ENCODE measurements around the gene CLEC18A. TPM values are rescaled to one million over a fixed set of nuclear protein-coding genes. Genes with fewer than 3 reads are reported as not detected.
"Not testable (repeated sequence)": the region's sequence is repeated elsewhere in the genome, so short reads cannot be mapped to it uniquely, and the experiment has no call there.

CLEC18A gene
- total RNA-seq, 1 donor from 2014 or later = 2.2 TPM

GRCh38 chr16:69952116-69952515 lies 982 bp downstream of the CLEC18A start:
- not testable (repeated sequence) for DNase-seq (ENCODE audit: low spot score)

DNA sequence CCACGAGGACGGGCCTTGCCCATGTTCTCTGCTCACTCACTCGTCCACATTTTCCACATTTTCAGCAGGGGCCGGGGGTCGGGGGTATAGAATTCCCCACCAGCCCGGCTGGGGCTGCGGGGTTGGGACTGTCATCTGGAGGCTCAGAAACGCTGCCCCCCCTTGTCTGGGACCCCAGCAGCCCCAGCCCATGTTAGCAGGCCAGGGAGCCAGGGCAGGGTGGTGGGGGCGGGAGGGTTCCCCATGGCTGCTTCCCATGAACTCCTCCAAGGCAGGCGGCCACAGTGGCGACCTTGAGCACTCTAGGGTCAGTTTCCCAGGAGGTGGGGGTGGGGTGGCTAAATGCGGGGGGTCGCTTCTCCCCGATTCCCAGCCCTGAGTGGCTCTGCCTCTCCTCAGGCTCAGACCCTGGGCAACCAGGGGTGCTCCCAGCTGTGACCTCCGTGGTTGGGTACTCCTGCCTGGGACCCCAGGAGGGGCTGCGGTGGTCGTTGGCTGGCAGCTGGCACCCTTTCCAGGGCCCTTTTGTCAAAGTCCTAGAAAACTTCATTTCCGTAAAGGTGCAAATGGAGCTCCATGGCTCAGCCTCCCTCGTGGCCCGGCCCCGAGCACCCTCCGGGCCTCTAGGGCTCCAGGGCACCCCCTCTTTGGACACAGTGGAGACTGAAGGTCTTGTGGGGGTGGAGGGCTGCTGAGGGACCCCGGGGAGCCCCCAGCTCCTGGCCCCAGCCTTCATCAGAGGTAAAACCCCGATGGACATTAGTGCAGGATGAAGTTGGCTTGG lies 1.6 kb downstream of the CLEC18A start:
- DNase-seq (ENCODE audit: low spot score) = not testable (repeated sequence)

- not testable (repeated sequence) for DNase-seq (ENCODE audit: low spot score)
Measured at GRCh38 chr16:69954241-69954640, 3.1 kb downstream of the CLEC18A start.

- DNase-seq (ENCODE audit: low spot score) = not testable (repeated sequence)
Measured at GRCh38 chr16:69963312-69963711, 12.2 kb downstream of the CLEC18A start.

DNA sequence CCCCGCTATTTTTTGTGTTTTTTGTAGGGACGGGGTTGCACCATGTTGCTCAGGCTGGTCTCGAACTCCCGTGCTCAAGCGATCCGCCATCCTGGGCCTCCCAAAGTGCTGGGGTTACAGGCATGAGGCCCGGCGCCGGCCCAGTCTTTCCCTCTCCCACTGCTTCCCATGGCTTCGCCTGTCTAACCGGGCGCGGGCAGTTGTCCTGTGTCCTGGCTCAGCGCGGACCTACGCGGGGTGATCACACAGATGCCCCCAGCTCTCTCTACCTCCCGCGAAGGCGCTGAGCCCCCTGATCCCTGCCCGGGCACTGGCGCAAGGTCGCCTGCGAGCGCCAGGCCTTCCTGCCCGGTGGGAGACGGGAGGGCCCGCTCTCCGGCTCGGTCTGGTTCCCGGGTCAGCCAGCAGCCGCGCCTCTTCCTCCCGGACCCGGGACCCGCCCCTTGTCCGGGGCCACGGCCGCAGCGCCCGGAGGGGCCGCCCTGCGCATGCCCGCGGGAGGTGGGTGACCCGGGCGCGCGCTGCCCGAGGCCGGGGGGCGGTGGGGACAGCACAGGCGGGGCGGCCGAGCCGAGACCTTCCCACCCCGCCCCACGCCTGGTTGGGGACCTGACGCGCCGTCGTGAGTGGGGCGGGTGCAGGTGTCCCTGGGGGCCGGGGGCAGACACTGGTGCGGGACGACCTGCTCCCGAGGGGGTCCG lies 14.0 kb downstream of the CLEC18A start:
- DNase-seq (ENCODE audit: low spot score) = peak; percentile 57

GRCh38 chr16:69965661-69966054 lies 14.5 kb downstream of the CLEC18A start:
- not testable (repeated sequence) for DNase-seq (ENCODE audit: low spot score)

DNA sequence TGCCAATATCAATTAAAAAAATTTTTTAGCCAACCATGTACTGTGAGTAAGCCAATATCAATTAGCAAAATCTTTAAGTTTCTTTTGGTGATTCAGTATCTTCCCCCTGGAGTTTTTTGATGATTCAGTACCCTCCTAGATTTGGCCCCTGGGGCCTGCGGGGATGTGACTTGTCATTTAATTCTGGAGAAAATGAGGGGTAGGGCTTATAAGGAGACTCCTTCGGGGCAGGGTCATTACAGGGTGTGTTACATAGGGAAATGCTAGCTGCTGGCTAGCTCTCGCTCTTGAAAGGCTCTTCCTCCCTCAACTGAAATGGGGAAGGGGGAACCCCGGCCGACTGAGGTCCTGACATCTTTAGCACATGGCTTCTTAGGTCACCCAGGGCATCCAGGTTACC lies 16.6 kb downstream of the CLEC18A start:
- DNase-seq (ENCODE audit: low spot score) = not testable (repeated sequence)

DNA sequence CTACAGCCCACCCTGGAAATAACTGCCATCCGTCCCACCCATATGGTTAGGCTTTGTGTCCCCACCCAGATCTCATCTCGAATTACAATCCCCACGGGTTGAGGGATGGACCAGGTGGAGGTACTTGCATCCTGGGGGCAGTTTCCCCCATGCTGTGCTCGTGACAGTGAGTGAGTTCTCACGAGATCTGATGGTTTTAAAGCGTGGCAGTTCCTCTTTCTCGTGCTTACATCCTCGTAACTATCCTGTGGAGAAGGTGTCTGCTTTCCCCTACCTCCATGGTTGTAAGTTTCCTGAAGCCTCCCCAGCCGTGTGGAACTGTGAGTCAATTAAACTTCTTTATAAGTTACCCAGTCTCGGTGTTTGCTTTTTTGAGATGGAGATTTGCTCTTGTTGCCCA lies 17.0 kb downstream of the CLEC18A start:
- DNase-seq (ENCODE audit: low spot score) = not testable (repeated sequence)

DNA sequence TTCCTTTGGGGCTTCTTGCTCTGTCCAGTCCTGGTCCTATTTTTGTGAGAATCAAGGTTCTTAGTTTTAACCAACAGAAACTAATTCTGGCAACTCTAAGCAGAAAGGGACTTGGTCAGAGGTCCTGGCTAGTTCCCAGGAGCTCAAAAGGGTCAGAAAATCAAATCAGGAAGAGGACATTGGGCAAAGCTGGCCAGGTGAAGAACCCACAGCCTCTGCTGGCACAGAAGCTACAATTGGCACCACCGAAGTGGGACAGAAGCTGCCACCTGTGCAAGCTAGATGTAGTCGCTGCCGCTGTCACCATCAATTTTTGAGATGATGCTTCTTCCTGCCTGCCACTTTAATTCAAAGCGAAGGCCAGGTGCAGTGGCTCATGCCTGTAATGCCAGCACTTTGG lies 18.5 kb downstream of the CLEC18A start:
- not testable (repeated sequence) for DNase-seq (ENCODE audit: low spot score)

GRCh38 chr16:69972120-69972519 lies 21.0 kb downstream of the CLEC18A start:
- not testable (repeated sequence) for DNase-seq (ENCODE audit: low spot score)

DNA sequence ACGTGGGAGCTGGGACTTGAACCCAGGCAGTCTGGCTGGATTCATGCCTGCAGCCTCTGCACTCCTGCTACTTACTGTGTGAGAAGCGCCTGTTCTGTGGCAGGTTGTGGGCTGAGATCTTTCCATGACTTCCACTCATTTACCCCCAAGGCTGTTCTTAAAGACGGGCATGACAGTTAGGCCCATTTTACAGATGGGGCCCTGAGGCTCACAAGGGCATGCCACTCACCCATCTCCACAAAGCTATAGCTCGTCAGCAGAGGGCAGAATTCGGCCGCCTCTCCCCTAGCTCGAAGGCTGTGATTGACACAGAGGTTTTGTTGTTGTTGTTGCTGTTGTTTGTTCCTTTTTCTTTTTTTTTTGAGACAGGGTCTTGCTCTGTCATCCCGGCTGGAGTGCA lies 21.8 kb downstream of the CLEC18A start:
- not testable (repeated sequence) for DNase-seq (ENCODE audit: low spot score)

DNA sequence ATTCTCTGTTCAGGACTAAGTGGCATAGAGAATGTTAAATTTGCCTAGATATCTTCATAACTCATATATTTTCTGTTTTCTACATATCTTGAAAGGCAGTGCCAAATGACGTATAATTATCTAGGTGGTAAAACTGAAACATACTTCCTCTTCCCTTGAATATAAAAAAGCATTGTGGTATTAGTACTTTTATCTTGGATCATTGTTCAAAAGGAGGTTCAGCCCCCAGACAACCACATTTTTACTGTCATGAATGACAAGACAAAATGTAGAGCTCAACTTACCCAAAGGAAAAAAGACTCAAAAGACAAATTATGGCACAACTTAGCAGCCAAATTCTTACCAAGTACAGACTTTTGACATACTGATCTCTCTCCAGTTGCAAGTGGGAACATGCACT lies 34.1 kb downstream of the CLEC18A start:
- not testable (repeated sequence) for DNase-seq (ENCODE audit: low spot score)

- not testable (repeated sequence) for DNase-seq (ENCODE audit: low spot score)
Measured at GRCh38 chr16:69997956-69998355, 46.8 kb downstream of the CLEC18A start.

- DNase-seq (ENCODE audit: low spot score) = not testable (repeated sequence)
Measured at GRCh38 chr16:69999801-70000200, 48.7 kb downstream of the CLEC18A start.

DNA sequence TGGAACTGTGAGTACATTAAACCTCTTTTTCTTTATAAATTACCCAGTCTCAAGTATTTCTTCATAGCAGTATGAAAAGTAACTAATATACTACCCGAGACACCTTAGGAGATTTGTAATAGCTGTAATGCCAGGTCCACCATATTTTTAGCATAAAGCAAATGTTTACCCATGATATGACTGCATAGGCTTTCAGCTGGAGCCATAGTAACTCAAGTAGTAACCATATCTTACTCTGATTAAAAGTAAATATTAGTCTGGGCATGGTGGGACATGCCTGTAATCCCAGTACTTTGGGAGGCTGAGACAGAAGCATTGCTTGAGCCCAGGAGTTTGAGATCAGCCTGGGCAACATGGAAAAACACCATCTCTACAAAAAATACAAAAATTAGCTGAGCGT lies 52.4 kb downstream of the CLEC18A start:
- not testable (repeated sequence) for DNase-seq (ENCODE audit: low spot score)

DNA sequence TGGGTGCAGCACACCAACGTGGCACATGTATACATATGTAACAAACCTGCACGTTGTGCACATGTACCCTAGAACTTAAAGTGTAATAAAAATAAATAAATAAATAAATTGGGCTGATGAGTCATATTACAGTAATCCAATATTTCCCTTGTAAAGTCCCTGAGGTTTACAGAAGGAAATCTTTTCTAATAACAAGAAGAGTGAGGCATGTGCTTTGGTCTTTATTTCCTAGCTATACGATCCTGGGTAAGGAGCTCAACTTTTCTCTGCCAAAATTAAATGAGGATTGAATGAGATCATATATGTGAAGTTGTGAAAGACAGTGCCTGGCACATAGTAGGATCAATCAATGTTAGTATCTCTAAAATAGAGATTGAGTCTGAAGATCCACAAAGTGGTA lies 57.5 kb downstream of the CLEC18A start:
- DNase-seq (ENCODE audit: low spot score) = not testable (repeated sequence)

DNA sequence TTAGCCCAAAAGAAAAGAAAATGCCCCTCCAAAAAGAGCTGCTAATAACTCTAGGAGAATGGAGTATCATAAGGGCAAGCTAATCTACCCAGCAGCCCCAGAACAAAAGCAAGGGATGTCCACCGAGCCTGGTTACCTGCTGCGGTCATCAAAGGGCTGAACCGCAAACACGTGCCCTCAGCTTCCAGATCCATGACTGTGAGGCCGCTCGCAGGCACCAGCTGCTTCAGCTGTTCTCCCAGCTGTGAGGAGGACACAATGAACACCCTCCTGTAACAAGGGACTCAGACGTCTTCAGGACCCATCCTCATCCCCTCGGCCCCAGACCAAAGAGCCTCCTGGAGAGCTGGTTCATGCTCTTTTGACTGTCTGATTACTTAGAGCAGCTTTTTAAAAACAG lies 59.5 kb downstream of the CLEC18A start:
- DNase-seq (ENCODE audit: low spot score) = not testable (repeated sequence)

DNA sequence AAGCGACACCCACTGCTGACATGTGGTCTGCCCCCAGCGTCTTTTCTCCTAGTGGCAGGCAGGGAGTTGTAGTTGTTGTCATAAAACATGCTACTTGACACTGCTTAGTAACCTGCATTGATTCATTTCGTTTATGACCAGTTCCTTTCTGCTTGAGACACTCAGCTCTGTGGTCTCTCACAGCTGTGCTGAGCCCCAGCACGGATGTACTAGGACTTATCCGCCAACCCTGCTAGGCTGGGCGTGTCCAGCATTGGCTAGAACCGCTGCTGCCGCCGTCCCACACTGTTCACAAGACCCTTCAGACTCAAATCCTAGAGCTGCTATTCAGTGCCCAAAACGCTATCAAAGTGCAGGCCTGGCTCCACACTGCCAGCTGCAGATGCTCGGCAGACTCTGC lies 60.0 kb downstream of the CLEC18A start:
- not testable (repeated sequence) for DNase-seq (ENCODE audit: low spot score)

DNA sequence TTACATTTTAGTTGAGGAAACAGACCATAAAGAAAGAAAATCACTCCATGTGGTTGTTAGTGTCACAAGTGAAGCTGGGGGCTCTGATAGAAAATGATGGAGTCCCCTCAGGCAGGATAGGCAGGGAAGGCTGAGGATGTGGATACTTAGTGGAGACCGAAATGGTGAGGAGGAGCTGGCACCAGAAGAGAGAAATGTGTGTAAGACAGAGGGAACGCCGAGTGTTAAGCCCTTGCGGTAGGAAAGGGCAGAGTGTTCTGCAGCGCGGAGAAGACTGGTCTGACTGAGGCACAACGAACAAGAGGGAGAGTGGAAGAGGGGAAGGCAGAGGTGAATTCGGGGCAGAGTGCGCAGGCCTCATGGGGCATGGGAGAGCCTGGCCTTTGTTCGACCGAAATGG lies 61.2 kb downstream of the CLEC18A start:
- DNase-seq (ENCODE audit: low spot score) = not testable (repeated sequence)

DNA sequence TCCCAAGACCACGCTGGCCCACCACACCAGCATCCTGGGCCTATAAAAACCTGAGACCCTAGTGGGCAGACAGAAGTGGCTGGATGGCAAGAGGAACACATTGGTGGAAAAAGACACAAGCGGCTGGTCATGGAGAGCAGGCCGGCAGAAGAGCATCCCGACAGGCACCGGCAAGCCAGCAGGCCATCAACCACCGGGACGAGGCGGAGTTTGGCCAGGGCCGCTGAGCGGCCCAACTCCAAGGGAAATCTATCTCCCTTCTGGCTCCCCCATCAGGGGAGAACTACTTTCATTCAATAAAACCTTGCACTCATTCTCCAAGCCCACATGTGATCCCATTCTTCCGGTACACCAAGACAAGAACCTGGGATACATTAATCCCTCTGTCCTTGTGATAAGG lies 61.8 kb downstream of the CLEC18A start:
- DNase-seq (ENCODE audit: low spot score) = not testable (repeated sequence)

Data from ureter (tissue), 1 donor.